Coronary artery (tissue), 2 donors: ENCODE data around the gene CCN5.
A peak's percentile ranks its signal among the peaks of the same experiment; 100 is the strongest.

ENCODE experiments used
- DNase-seq: peaks from one replicate; pipeline ENCODE4 v3.0.0-alpha.2; 2017; ENCODE audit warnings: low spot score
- H3K27ac ChIP-seq, 2 donors: fragments of 200-600 bp; sonication (generic); one replicate each; pipeline ENCODE4 v1.5.1; 2016 to 2019
- H3K4me3 ChIP-seq: fragments of 200-600 bp; sonication (generic); 2 replicates; pipeline ENCODE4 v1.5.1; 2016; ENCODE audit warnings: mild to moderate bottlenecking, moderate library complexity
- TF ChIP-seq, protein P1 (sequence below): fragments of 200-600 bp; sonication (generic); IDR thresholded peaks from one replicate; pipeline ENCODE4 v1.5.1; 2019; ENCODE audit warnings: antibody characterized with exemption

The CCN5 gene

DNA sequence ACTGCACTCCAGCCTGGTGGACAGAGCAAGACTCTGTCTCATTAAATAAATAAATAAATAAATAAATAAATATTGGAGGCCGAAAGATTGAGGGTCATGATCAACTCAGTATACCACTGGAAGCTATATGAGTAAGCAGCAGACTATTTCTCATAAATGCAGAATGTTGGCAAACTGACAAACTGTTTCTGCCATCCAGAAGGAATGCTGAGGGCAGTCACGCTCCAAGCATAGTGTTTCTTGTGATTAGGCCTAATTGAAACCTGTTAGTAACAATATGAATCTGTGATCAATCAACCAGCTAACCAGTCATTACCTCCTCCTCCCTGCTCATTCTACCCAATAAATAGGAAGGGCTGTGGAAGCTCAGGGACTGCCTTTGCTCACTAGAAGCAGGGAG, 15.3 kb downstream of the CCN5 start:
- TF ChIP-seq, protein P1, sequence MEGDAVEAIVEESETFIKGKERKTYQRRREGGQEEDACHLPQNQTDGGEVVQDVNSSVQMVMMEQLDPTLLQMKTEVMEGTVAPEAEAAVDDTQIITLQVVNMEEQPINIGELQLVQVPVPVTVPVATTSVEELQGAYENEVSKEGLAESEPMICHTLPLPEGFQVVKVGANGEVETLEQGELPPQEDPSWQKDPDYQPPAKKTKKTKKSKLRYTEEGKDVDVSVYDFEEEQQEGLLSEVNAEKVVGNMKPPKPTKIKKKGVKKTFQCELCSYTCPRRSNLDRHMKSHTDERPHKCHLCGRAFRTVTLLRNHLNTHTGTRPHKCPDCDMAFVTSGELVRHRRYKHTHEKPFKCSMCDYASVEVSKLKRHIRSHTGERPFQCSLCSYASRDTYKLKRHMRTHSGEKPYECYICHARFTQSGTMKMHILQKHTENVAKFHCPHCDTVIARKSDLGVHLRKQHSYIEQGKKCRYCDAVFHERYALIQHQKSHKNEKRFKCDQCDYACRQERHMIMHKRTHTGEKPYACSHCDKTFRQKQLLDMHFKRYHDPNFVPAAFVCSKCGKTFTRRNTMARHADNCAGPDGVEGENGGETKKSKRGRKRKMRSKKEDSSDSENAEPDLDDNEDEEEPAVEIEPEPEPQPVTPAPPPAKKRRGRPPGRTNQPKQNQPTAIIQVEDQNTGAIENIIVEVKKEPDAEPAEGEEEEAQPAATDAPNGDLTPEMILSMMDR = no peak
- no peak for DNase-seq
- Histone ChIP-seq H3K4me3 (no peak overlapping the region), H3K27ac (peak overlapping the region; percentile 53 to 87)

DNA sequence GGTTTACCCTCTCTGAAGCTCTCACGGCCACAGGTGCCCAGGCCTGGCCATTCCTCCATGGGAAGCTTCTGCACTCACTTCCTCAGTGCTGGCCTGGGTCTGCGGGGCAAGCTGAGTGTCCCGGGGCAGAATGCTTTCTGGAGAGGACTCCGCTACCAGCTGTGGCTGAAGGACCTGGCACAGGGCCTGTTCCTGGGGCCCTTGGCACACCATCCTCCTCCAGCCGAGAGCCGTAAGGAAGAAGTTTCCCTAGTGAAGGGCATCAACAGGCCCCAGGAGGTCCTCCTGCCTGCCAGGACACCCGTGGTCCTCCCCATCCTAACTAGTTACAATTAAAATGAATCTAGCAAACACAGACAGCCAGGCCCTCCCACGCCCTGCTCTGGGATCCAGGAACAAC, 16.5 kb downstream of the CCN5 start:
- TF ChIP-seq, protein P1 = no peak
- Histone ChIP-seq H3K27ac (peak overlapping the region; percentile 53 to 60), H3K4me3 (no peak overlapping the region)
- DNase-seq = no peak

DNA sequence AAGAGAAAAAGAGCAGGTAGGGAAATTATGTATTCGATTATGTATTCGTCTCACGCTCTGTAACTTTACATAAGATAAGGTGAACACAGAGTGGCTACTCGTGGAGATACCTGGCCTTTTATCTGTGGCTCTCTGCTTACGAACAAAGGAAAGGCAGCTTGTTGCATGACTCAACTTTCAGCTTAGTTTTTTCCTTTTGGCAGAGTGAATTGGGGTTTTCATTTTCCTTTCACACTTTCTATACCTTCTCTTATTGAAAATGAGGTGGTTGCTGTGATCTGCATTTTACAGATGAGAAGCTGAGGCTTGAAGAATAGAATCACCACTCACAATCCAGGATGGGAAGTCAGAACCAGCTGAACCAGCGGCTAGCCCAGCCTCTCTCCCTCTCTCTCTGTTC, 17.2 kb downstream of the CCN5 start:
- Histone ChIP-seq H3K4me3 (no peak overlapping the region), H3K27ac (peak overlapping the region; percentile 25 to 53)
- DNase-seq = no peak
- TF ChIP-seq, protein P1 = no peak

DNA sequence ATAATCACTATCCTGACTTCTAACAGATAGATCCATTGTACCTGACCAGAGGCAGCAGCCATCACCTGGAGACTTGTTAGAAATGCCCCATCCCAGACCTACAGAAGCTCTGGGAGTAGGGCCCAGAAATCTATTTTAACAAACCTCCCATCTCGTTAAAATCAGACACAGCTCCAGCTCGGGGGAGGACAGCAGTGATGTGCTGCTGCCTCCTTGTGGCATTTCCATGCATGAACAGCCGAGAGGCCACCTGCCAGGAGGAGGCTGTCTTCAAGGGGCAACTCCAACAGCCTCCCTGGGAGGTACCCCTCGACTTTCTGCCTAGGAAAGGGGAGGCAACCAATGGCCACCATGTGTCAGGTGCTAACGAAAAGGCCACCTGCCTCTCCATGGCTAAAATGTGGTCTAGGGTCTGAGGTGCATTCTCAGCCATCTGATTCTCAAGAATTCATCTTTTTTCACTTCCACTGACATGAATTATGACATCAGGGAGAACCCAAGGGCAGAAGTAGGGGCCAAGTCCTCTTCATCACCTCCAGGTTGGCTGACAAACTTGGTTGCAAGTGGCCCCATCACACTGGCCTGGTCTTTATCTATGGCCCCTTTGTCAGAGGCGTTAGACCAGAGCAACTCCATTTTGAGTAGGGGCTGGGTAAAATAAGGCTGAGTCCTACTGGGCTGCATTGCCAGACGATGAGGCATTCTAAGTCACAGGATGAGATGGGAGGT, 18.3 kb downstream of the CCN5 start:
- peak overlapping the region; percentile 61 to 92 for H3K27ac ChIP-seq
- DNase-seq = peak; percentile 87
- H3K4me3 ChIP-seq = no peak overlapping the region
- TF ChIP-seq, protein P1 = peak; percentile 92

DNA sequence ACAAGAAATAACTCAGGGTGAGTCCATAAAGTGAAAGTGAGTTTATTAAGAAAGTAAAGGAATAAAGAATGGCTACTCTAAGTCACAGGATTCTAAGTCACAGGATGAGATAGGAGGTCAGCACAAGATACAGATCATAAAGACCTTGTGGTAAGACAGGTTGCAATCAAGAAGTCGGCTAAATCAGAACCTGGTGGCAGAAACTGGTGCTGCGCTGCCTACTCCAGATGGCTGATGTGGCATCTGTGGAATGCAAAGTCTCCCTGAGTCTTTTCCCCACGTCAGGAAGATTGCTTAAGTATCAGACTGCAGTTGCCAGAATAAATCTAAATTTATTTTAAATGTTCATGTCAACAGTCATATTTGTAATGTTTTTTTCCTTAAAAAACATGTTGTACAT, 19.8 kb downstream of the CCN5 start:
- TF ChIP-seq, protein P1 = no peak
- no peak for DNase-seq
- Histone ChIP-seq H3K4me3 (no peak overlapping the region), H3K27ac (peak overlapping the region; percentile 61 to 92)

DNA sequence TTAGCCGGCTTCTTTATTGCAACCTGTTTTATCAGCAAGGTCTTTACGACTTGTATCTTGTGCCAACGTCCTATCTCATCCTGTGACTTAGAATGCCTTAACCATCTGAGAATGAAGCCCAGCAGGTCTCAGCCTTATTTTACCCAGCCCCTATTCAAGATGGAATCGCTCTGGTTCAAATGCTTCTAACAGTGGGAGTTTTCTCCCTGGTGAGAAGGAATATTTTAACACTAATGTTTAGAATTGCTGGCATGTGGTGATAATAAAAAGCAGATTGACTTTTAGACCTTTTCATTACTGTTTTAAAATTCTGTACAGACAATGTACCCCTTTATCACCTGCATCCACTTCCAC, 20.6 kb downstream of the CCN5 start:
- TF ChIP-seq, protein P1 = no peak
- H3K27ac ChIP-seq = peak overlapping the region; percentile 61 to 92
- peak overlapping the region; percentile 0 for H3K4me3 ChIP-seq
- no peak for DNase-seq

DNA sequence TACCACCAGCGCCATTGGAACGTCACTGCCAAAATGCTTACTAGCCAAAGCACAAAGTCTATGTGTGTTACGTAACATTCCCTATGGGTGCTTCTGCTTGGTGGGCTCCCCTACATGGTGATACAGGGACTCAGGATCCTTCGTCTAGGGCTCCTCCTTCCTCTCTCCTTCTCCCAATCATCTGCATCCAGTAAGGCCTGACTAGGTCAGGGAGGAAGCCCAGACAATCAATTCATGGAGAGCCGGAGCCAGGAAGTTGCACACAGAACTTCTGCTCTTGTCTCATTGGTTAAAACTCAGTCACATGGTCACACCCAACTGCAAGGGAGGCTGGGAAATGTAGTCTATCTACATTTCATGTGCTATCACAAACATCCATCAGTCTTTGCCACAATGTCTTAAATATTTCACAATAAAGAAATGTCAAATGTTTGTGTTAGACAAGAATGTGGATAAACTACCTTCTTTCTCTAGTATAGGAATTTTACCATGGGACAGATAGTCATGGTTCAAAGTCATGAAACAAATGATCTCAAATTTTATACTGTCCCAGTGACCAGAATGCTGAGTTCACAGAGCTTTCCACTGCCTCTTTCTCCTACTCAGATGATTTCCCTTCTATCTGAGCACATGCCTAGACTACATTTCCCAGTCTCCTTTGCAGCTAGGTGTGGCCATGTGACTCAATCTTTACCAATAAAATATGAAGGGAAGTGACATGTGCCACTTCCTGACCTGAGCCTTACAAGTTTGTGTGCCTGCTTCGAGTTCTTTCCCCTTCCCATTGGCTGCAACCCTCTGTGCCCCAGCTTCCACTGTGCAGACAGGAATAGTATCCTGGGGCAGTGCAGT, 21.2 kb downstream of the CCN5 start:
- H3K4me3 ChIP-seq = peak overlapping the region; percentile 0
- TF ChIP-seq, protein P1 = no peak
- peak overlapping the region; percentile 61 to 92 for H3K27ac ChIP-seq
- no peak for DNase-seq
